ENCODE results near the gene NRSN1.

The NRSN1 gene

DNA sequence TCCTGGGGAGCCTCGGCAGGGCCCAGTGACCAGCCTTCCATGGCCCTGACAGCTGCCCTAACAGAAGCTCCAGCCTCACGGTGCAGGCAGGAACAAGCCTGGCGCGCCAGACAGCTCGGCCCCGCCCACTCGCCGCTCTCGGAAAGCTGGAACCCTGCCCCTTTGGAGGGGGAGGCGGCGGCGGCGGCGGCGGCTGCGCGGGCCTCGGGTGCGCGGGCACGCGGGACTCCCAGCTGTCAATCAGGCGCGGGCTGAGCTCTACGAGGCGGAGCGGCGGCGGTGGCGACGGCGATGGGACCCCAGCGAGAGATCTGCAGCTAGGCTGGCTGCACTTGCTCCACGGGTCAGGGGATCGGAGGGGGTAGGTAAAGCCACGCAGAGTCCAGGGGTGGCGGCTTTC is at the start of gene NRSN1:
TSS of gene NRSN1 (plus strand) at position 236 of the 400 bp plus-strand sequence. CDS start 8,113 bp downstream, outside the sequence.
- no peak for DNase-seq (ENCODE audit: low read depth)

DNA sequence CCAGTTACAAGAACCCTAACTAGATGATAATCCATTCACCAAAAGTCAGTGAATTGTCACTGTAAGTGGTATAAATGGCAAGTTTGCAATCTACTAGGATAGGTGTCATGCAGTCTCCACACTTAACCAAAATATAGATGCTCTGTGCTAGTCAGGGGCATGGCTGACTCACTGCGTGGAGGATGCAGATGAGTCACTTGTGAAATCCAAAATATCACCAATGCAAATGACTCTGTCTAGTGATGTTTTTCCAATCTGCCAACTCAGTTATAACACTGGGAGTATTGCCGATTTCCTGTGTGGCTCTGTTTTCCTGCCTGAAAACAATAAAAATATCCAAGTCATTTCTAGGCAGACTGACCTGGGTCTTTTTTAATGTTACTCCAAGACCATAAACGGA is 47.8 kb upstream of the NRSN1 start:
- peak; percentile 16 for DNase-seq (ENCODE audit: low read depth)

DNA sequence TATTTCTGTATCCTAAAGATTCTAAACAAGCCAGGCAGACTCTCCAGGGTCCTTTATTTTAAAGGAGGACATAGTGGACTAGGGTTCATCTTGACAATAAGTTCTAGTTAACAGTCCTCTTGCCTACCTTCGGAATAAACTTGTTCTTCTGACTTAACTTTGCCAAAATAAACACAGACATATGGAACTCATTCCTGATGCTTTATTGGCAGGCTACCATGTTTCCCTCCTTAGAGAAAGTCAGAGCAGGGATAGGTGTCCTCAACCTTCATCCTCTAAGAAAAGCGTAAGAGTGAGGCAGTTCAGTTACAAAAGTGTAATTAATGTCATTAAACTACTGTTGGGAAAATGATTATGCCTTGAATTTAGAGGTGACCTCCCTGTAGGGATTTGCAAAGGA is 46.9 kb upstream of the NRSN1 start:
- peak; percentile 6 for DNase-seq (ENCODE audit: low read depth)

DNA sequence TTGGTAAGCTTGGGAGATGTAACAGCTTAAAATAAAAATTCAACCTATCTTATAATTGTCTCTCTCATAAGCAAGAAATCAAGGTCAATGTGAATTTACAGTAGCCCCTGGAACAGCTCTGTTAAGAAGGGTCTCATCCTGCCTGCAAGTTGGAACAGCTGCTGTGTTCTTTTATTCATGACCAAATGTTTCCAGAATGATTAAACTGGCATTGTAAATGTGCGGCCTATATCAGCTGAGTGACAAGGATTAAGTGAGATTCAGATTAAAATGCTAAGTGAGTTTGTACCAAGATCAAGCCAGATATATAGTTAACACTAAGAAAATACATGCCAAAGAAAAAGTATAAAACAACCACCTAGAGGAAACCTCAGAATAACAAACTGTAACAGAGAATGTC is 45.3 kb upstream of the NRSN1 start:
- no peak for DNase-seq (ENCODE audit: low read depth)

- no peak for DNase-seq (ENCODE audit: low read depth)
Measured at GRCh38 chr6:24089736-24090135, 36.3 kb upstream of the NRSN1 start.

- DNase-seq (ENCODE audit: low read depth): no peak
Measured at GRCh38 chr6:24092407-24092806, 33.6 kb upstream of the NRSN1 start.

DNA sequence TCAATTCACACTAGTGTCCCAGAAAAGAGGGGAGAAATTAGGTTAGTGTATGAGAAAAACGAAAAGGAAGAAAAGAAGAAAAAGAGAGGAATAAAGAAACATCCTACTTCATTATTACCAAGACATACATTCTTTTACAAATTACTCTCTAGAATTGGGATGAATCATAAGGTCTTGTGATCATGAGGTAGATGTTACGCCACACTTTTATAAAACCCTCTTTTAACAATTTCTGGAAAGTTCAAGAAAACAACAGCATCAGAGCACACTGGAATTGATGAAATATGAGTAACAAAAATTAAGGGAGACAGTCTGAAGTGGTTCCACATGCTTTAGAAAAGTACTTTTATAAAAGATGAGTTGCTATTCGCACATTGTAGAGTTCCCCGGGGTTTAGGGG is 32.6 kb upstream of the NRSN1 start:
- DNase-seq (ENCODE audit: low read depth): no peak

GRCh38 chr6:24099181-24099580 is 26.8 kb upstream of the NRSN1 start:
- no peak for DNase-seq (ENCODE audit: low read depth)

- no peak for DNase-seq (ENCODE audit: low read depth)
Measured at GRCh38 chr6:24100024-24100769, 25.8 kb upstream of the NRSN1 start.

DNA sequence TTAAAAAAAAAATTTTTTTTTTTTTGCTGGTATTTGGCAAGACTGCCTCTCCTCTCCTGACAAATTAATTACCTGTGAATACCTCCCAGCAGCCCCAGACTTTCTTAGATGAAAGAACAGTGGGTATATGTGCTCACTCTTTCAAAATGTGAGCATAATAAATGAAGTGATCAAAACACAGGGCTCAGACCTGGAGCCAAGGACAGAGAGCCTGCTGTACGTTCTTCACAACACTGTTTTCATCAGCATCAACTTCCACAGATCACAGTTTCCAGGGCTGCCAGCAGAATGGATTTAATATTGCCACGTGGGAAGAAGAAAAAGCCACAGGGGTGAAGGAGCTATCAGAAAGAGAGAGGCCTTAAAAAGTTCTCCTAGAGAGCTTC is 25.3 kb upstream of the NRSN1 start:
- DNase-seq (ENCODE audit: low read depth): no peak

DNA sequence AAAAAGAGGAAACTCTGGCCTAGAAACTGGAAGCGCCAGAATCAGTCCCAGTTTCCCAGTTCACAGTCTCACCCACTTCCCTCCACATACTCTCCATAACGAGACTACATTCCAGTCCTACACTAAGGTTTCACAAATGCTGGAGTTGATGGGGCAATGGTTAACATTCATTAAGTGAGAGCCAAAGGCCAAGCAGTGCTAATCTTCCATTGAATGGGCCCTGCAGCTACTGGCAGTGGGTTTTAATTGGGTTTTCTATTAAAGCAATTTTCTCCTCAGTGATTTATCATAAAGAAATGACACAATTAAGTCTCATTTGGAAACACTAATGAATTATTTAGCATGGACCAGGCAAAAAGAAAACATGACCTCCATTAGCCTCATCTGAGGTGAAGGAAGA is 20.8 kb upstream of the NRSN1 start:
- DNase-seq (ENCODE audit: low read depth): no peak

GRCh38 chr6:24106291-24106690 is 19.7 kb upstream of the NRSN1 start:
- DNase-seq (ENCODE audit: low read depth): no peak

DNA sequence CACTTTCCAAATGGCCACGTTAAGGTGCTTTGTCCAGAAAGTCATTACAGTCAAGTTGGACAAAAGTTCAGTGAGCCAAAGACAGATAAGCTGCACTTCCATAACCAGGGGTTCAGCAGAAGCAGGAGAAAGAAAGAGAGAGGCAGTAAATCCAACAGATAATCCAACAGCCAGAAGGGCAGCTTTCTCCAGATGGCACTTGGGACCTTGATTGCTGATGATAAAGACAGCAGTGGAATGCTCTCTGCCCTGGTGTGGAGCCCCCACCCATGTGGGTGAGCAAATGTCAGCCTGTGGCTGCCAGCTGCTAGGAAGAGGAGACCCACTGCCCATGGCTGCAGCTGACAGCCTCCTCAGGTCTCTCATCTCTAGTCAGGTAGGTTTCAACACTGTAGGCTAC is 18.7 kb upstream of the NRSN1 start:
- DNase-seq (ENCODE audit: low read depth): no peak

DNA sequence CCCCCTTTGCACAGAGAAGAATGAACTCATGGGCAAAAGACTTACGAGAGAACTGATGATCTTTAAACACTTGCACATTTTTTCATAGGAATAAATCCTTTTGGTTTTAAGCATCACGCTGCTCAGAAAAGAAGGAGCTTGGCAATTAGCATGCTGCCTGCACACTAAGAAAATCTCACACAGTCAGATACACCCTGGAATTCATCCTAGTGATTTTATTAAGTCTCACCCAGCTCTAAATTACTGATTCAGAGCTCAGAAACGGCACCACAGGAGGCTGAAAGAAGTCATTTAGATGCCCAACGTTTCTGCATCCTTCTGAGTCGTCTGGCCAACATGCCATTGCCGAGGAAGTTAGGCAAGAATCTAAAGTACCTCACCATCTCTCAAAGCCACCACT is 18.0 kb upstream of the NRSN1 start:
- no peak for DNase-seq (ENCODE audit: low read depth)

DNA sequence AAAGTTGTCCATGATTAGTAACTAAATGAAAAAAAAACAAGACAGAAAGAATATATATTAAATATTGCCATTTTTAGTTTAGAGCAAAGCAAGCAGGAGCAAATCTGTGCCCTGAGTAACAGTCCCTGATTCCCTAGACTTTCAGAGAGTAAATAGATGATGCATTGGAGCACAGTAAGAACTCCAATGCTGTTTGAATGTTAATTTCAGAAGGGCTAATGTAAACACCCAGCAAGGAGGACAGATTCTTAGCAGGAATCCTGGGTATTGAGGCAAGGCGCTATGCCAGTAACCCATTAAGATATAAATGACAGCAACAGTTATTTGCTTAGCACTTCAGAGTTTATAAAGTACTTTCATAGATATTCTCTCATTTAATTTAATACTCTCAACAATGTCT is 15.6 kb upstream of the NRSN1 start:
- no peak for DNase-seq (ENCODE audit: low read depth)

DNA sequence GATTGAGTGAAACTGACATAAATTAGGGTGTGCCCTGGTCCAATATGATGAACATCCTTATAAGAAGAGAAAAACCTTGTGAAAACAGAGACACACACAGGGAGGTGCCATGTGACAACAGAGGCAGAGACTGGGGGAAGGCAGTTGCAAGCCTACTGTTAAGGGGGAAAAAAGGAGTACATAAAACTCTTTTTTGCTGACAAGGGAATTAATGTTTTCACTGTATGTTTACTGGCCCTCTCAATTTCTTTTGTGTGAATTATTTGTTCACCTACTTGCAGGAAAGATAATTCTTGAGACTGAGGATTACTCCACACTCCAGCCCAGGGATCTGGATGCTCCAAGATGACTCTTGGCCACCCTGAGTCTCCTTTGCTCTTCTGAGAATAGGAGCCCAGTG is 12.1 kb upstream of the NRSN1 start:
- no peak for DNase-seq (ENCODE audit: low read depth)

DNA sequence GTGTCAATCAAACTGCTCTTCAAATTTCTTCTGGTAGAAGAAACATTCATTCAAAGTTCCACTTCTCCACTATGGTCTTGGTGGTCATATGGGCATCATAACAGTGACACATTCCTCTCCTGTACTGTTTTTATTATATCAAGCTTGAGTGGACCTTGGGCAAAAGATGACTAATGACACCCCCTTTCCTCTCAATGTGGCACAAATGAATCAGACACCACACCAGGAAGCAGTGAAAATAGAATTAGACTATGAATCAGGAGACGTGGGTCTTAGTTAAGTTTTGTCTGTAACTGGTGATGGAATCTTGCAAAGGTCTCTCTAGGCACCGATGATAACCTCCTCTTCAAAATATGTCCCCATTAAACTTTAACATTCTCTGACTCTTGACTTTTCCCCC is 9.0 kb upstream of the NRSN1 start:
- no peak for DNase-seq (ENCODE audit: low read depth)

DNA sequence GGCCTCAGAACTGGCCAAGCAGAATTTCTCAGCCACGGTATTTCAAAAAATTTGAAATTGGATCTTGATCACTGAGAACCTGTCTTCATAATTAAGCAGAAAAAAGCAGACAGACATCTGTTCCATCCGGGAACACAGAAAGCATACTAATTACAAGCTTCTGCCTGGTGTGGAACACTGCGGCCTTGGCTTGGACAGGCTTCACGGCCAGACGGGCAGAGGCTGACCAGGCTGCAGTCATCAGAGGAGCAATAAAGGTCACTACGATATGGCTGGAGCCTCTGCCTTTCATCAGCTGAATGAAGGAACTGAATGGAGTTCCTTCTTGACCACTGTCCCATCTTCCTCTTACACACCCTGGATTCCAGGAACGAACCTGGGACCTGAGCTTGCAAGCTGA is 3.9 kb upstream of the NRSN1 start:
- no peak for DNase-seq (ENCODE audit: low read depth)

GRCh38 chr6:24126586-24127192 is 674 bp downstream of the NRSN1 start:
- peak; percentile 16 for DNase-seq (ENCODE audit: low read depth)

DNA sequence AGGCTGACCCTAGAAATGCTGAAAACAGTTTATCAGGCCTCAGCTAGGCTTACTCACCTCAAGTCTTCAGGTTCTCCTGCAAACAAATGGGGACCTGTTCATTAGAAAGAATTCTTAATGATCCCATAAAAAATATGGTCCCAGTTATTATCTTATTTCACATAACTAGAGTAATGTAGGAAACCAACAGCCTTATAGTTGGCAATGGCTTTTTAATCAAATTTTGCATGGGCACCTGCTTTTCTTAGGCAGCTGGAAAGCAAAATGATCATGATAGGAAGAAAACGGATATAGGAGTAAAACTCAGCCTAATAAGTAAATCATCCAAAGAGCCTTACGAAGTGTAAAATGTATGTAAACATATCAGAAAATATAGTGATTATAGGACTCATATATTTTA is 1.3 kb downstream of the NRSN1 start:
- no peak for DNase-seq (ENCODE audit: low read depth)

DNA sequence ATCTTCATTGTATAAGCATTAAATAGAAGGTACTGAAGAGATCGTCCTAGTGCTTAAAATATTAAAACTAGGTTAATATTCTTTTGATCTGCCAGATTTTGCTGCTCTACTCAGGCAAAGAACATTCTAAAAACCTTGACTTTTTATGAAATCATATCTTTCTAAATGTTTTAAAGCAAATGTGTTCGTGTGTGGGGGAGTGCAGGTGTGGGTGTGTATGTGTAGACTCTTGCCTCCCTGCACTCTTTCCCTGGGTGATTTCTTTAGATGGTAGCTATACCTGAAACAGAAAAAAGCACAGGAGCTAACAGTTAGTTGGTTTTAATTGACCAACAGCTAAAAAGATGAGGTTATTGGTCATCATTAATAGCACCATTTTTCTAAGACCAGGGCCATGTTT is 5.7 kb downstream of the NRSN1 start:
- DNase-seq (ENCODE audit: low read depth): no peak

DNA sequence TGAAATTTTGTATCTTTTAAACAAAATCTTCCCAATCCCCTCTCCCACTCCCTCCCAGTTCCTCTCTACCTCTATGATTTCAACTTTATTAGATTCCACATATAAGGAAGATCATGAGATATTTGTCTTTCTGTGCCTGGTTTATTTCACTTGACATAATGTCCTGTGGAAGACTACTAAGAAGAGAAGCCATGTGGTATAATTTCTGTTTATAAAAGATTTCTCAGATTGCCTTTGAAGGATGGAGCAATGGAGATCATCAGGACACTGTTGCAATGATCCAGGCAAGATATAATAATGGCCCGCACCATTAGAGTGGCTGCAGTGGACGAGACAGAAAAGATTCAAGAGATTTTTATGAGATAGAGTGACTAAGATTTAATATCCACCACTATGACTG is 13.1 kb downstream of the NRSN1 start:
- DNase-seq (ENCODE audit: low read depth): no peak

DNA sequence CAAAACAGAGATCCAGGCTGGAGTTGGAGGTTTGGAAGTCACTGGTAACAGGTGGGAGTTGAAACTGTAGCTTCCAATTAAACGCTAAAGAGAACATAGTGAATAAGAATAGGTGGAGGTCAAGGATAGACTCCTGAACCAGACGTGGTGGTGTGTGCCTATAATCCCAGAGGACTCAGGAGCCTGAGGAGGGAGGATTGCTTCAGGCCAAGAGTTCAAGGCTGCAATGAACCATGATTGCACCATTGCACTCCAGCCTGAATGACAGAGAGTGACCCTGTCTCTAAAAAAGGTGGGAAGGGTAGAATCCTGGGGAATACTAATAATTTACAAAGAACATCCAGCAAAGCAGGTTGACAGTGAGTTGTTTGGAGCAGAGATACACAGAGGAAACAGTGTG is 13.6 kb downstream of the NRSN1 start:
- no peak for DNase-seq (ENCODE audit: low read depth)

GRCh38 chr6:24140591-24140990 is 14.6 kb downstream of the NRSN1 start:
- DNase-seq (ENCODE audit: low read depth): no peak
